Esophagus squamous epithelium (tissue), 4 donors: ENCODE results near the gene LSM10.

Experiments used
- CTCF ChIP-seq, 6 experiments: fragments of 450-650 bp in 4 of 6; fragments of 200-600 bp in 2 of 6; sonication (generic) in 2 of 6; IDR thresholded peaks; one replicate each; pipeline ENCODE4 v1.5.1; 2016 to 2019; ENCODE audit warnings: antibody characterized with exemption in 6 of 6, mild to moderate bottlenecking in 4 of 6, moderate library complexity in 4 of 6
- POLR2A ChIP-seq, 4 donors: fragments of 450-650 bp; IDR thresholded peaks; one replicate each; pipeline ENCODE4 v1.6.1; 2017; ENCODE audit warnings: antibody characterized with exemption in 4 of 4, mild to moderate bottlenecking in 4 of 4, moderate library complexity in 3 of 4

GRCh38 chr1:36354486-36354885 is 43.2 kb downstream of the LSM10 start:
- TF ChIP-seq CTCF (IDR thresholded peaks at IDR 0.05) (no peak), POLR2A (IDR thresholded peaks at IDR 0.05) (no peak)
